ENCODE measurements around the gene ATP9B. TPM values are rescaled to one million over a fixed set of nuclear protein-coding genes. Genes with fewer than 3 reads are reported as not detected.

ATP9B gene
- total RNA-seq, 2 donors from 2014 or later = 29.1 to 38.1 TPM

GRCh38 chr18:79416022-79416676, 347.0 kb downstream of the ATP9B start:
- Mint-ChIP-seq H3K36me3 (ENCODE audit: low read depth) (peaks cover 56% of the 10 kb centered on the region), H3K9me3 (no peaks in the 10 kb centered on the region)
- WGBS, 2 experiments (ENCODE audit: insufficient coverage in 1 of 2, insufficient read length in 1 of 2) = 84 to 89% methylated on average over 22 to 24 of the region's 24 CpGs

GRCh38 chr18:79416677-79417052, 347.5 kb downstream of the ATP9B start:
- H3K4me1 ChIP-seq (ENCODE audit: control insufficient read depth, insufficient read depth, low read length) = no peaks in the 10 kb centered on the region
- TF ChIP-seq CTCF (conservative IDR thresholded peaks at IDR 0.05) = no peak
- DNase-seq = no peak
- 90 to 92% methylated on average over 5 to 12 of the region's 12 CpGs for WGBS, 2 experiments (ENCODE audit: insufficient coverage in 1 of 2, insufficient read length in 1 of 2)
- Mint-ChIP-seq H3K36me3 (ENCODE audit: low read depth) (peaks cover 55% of the 10 kb centered on the region), H3K27me3 (ENCODE audit: insufficient read depth) (no peaks in the 10 kb centered on the region), H3K27ac (no peak overlapping the region), H3K9me3 (no peaks in the 10 kb centered on the region), H3K4me3 (no peak overlapping the region), H3K4me1 (peaks cover 8% of the 10 kb centered on the region)
- H3K9ac ChIP-seq (ENCODE audit: extremely low read depth, low read length, poor library complexity, severe bottlenecking) = no peak overlapping the region
- no peaks in the 10 kb centered on the region for H3K27me3 ChIP-seq (ENCODE audit: control insufficient read depth, insufficient read depth, low read length, poor library complexity, severe bottlenecking)
- peaks cover 29% of the 10 kb centered on the region for H3K36me3 ChIP-seq (ENCODE audit: control insufficient read depth, insufficient read depth, low read length)
- no peak overlapping the region for H3K27ac ChIP-seq (ENCODE audit: low read depth, low read length)
- no peak overlapping the region for H3K4me3 ChIP-seq (ENCODE audit: low read length)
- H3K9me3 ChIP-seq (ENCODE audit: control insufficient read depth, low read length) = no peaks in the 10 kb centered on the region

More at GRCh38 chr18:79416022-79416676, 347.0 kb downstream of the ATP9B start:
- no peak for TF ChIP-seq CTCF (conservative IDR thresholded peaks at IDR 0.05)
- no peak overlapping the region for H3K27ac ChIP-seq (ENCODE audit: low read depth, low read length)
- H3K36me3 ChIP-seq (ENCODE audit: control insufficient read depth, insufficient read depth, low read length) = peaks cover 29% of the 10 kb centered on the region
- H3K9ac ChIP-seq (ENCODE audit: extremely low read depth, low read length, poor library complexity, severe bottlenecking) = no peak overlapping the region
- no peak overlapping the region for H3K27ac Mint-ChIP-seq
- H3K9me3 ChIP-seq (ENCODE audit: control insufficient read depth, low read length) = no peaks in the 10 kb centered on the region
- H3K4me3 ChIP-seq (ENCODE audit: low read length) = no peak overlapping the region
- DNase-seq = no peak
- H3K27me3 Mint-ChIP-seq (ENCODE audit: insufficient read depth) = no peaks in the 10 kb centered on the region
- no peaks in the 10 kb centered on the region for H3K27me3 ChIP-seq (ENCODE audit: control insufficient read depth, insufficient read depth, low read length, poor library complexity, severe bottlenecking)
- H3K4me1 Mint-ChIP-seq = peaks cover 10% of the 10 kb centered on the region
- no peak overlapping the region for H3K4me3 Mint-ChIP-seq
- H3K4me1 ChIP-seq (ENCODE audit: control insufficient read depth, insufficient read depth, low read length) = no peaks in the 10 kb centered on the region

GRCh38 chr18:79418236-79418635, 349.0 kb downstream of the ATP9B start:
- Histone ChIP-seq H3K4me3 (ENCODE audit: low read length) (no peak overlapping the region), H3K9me3 (ENCODE audit: control insufficient read depth, low read length) (no peaks in the 10 kb centered on the region), H3K27me3 (ENCODE audit: control insufficient read depth, insufficient read depth, low read length, poor library complexity, severe bottlenecking) (no peaks in the 10 kb centered on the region), H3K9ac (ENCODE audit: extremely low read depth, low read length, poor library complexity, severe bottlenecking) (no peak overlapping the region), H3K4me1 (ENCODE audit: control insufficient read depth, insufficient read depth, low read length) (no peaks in the 10 kb centered on the region), H3K36me3 (ENCODE audit: control insufficient read depth, insufficient read depth, low read length) (peaks cover 17% of the 10 kb centered on the region), H3K27ac (ENCODE audit: low read depth, low read length) (no peak overlapping the region)
- WGBS, 2 experiments (ENCODE audit: insufficient coverage in 1 of 2, insufficient read length in 1 of 2) = 96 to 99% methylated on average over 13 to 19 of the region's 19 CpGs
- H3K27me3 Mint-ChIP-seq (ENCODE audit: insufficient read depth) = no peaks in the 10 kb centered on the region
- TF ChIP-seq CTCF (conservative IDR thresholded peaks at IDR 0.05) = no peak
- no peak overlapping the region for H3K4me3 Mint-ChIP-seq
- no peaks in the 10 kb centered on the region for H3K9me3 Mint-ChIP-seq
- no peaks in the 10 kb centered on the region for H3K4me1 Mint-ChIP-seq
- no peak overlapping the region for H3K27ac Mint-ChIP-seq
- peaks cover 49% of the 10 kb centered on the region for H3K36me3 Mint-ChIP-seq (ENCODE audit: low read depth)
- DNase-seq = no peak

All from endodermal cell (in vitro differentiated cells).